Trophoblast cell (in vitro differentiated cells and primary cell): ENCODE results near the gene NLRX1.

Experiments
- DNase-seq, 2 donors: peaks; one replicate each; pipeline ENCODE4 v3.0.0-alpha.2; 2016
- H2AFZ ChIP-seq: 2 replicates; pipeline ENCODE4 v1.6.1; 2013; ENCODE audit warnings: low read length, moderate library complexity, mild to moderate bottlenecking; ENCODE audit not compliant: insufficient read depth, poor library complexity
- H2AK5ac ChIP-seq: 2 replicates; pipeline ENCODE4 v1.6.1; 2013; ENCODE audit warnings: mild to moderate bottlenecking, low read length
- H2BK120ac ChIP-seq: 2 replicates; pipeline ENCODE4 v1.6.1; 2013; ENCODE audit warnings: low read length, mild to moderate bottlenecking, moderate library complexity; ENCODE audit not compliant: insufficient read depth, poor library complexity
- H2BK12ac ChIP-seq: 2 replicates; pipeline ENCODE4 v1.6.1; 2013; ENCODE audit warnings: mild to moderate bottlenecking, low read length, moderate library complexity
- H2BK5ac ChIP-seq: 2 replicates; pipeline ENCODE4 v1.6.1; 2013; ENCODE audit warnings: low read length, low read depth, moderate library complexity, mild to moderate bottlenecking; ENCODE audit not compliant: poor library complexity
- H3K14ac ChIP-seq: 2 replicates; pipeline ENCODE4 v1.6.1; 2013; ENCODE audit warnings: mild to moderate bottlenecking, low read length
- H3K18ac ChIP-seq: 2 replicates; pipeline ENCODE4 v1.6.1; 2013; ENCODE audit warnings: mild to moderate bottlenecking, low read length
- H3K23ac ChIP-seq: 2 replicates; pipeline ENCODE4 v1.6.1; 2013; ENCODE audit warnings: low read length
- H3K27ac ChIP-seq: 2 replicates; pipeline ENCODE4 v1.5.1; 2013; ENCODE audit warnings: low read depth, mild to moderate bottlenecking, inconsistent platforms, low read length, moderate library complexity
- H3K27me3 ChIP-seq: 2 replicates; pipeline ENCODE4 v1.6.1; 2013; ENCODE audit warnings: inconsistent platforms, mild to moderate bottlenecking, low read length, moderate library complexity; ENCODE audit not compliant: insufficient read depth
- H3K36me3 ChIP-seq, 2 experiments: 1 replicate in 1 of 2; 2 replicates in 1 of 2; pipeline ENCODE4 v1.6.1; 2013; ENCODE audit warnings: low read length in 2 of 2, mild to moderate bottlenecking in 2 of 2, moderate library complexity in 1 of 2; ENCODE audit not compliant: insufficient read depth in 2 of 2, control insufficient read depth in 1 of 2
- H3K4ac ChIP-seq: 2 replicates; pipeline ENCODE4 v1.6.1; 2013; ENCODE audit warnings: low read depth, mild to moderate bottlenecking, low read length, moderate library complexity
- H3K4me1 ChIP-seq, 2 experiments: 1 replicate in 1 of 2; 2 replicates in 1 of 2; pipeline ENCODE4 v1.6.1; 2013; ENCODE audit warnings: low read length in 2 of 2, mild to moderate bottlenecking in 2 of 2, moderate library complexity in 1 of 2; ENCODE audit not compliant: insufficient read depth in 2 of 2, control insufficient read depth in 1 of 2
- H3K4me2 ChIP-seq: 2 replicates; pipeline ENCODE4 v1.6.1; 2013; ENCODE audit warnings: inconsistent platforms, mild to moderate bottlenecking, low read length, moderate library complexity
- H3K4me3 ChIP-seq: 2 replicates; pipeline ENCODE4 v1.5.1; 2013; ENCODE audit warnings: mild to moderate bottlenecking, low read depth, low read length, inconsistent platforms
- H3K79me1 ChIP-seq: one replicate; pipeline ENCODE4 v1.6.1; 2013; ENCODE audit warnings: low read length
- H3K79me2 ChIP-seq: 2 replicates; pipeline ENCODE4 v1.6.1; 2013; ENCODE audit warnings: low read length, mild to moderate bottlenecking; ENCODE audit not compliant: control insufficient read depth, insufficient read depth, poor library complexity
- H3K9ac ChIP-seq: 2 replicates; pipeline ENCODE4 v1.6.1; 2013; ENCODE audit warnings: mild to moderate bottlenecking, low read length
- H3K9me3 ChIP-seq: 2 replicates; pipeline ENCODE4 v1.6.1; 2013; ENCODE audit warnings: low read depth, mild to moderate bottlenecking, control low read depth, inconsistent platforms, low read length; ENCODE audit not compliant: insufficient read depth
- H4K12ac ChIP-seq: 2 replicates; pipeline ENCODE4 v1.6.1; 2013; ENCODE audit warnings: low read depth, mild to moderate bottlenecking, low read length, moderate library complexity
- H4K8ac ChIP-seq: 2 replicates; pipeline ENCODE4 v1.6.1; 2013; ENCODE audit warnings: low read depth, mild to moderate bottlenecking, low read length, moderate library complexity
- H4K91ac ChIP-seq: one replicate; pipeline ENCODE4 v1.6.1; 2013; ENCODE audit warnings: low read depth, mild to moderate bottlenecking, low read length, moderate library complexity
- WGBS: extraction: QIAGEN DNeasy Blood & Tissue Kit; methylation state at CpG from one replicate; pipeline ENCODE4 v1.1.7; 2013; ENCODE audit warnings: missing lambda C conversion rate; ENCODE audit not compliant: insufficient read length, insufficient coverage; ENCODE audit errors: extremely low coverage; 5-methylcytosine and 5-hydroxymethylcytosine counted together

The NLRX1 gene

DNA sequence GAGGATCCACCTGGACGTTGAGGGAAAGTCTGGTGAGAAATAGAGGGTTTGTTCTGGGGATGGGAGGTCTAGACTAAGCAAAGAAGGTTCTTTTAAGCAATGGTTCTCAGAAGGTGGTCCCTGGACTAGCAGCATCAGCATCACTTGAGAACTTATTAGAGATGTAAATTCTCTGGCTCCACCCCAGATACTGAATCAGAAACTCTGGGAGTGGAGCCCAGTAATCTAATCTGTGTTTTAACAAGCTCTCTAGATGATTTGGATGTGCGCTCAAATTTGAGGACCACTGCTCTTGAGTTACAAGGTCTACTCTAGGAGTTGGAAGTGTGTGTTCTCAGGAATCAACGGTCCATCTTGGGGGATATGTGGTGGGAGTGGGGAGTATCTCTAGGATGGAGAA, 23.0 kb upstream of the NLRX1 start:
- no peak overlapping the region for H2BK12ac ChIP-seq
- H2BK120ac ChIP-seq: no peak overlapping the region
- no peak overlapping the region for H2BK5ac ChIP-seq
- H3K4me3 ChIP-seq: no peak overlapping the region
- H3K4me1 ChIP-seq: peaks cover 10 to 15% of the 10 kb centered on the region in 2 experiments
- H3K23ac ChIP-seq: no peak overlapping the region
- H3K27ac ChIP-seq: no peak overlapping the region
- H3K36me3 ChIP-seq: no peaks in the 10 kb centered on the region
- no peak overlapping the region for H4K12ac ChIP-seq
- no peak overlapping the region for H3K9ac ChIP-seq
- WGBS: no CpG with 5 or more reads among the region's 3 CpGs
- H3K4ac ChIP-seq: no peak overlapping the region
- no peaks in the 10 kb centered on the region for H3K79me1 ChIP-seq
- H3K4me2 ChIP-seq: no peak overlapping the region
- DNase-seq: no peak
- H3K14ac ChIP-seq: no peak overlapping the region
- no peaks in the 10 kb centered on the region for H3K79me2 ChIP-seq
- H2AFZ ChIP-seq: no peak overlapping the region
- no peak overlapping the region for H4K91ac ChIP-seq
- H3K9me3 ChIP-seq: peaks cover 3% of the 10 kb centered on the region
- no peak overlapping the region for H2AK5ac ChIP-seq
- no peak overlapping the region for H3K18ac ChIP-seq
- H4K8ac ChIP-seq: no peak overlapping the region
- peaks cover 31% of the 10 kb centered on the region for H3K27me3 ChIP-seq

DNA sequence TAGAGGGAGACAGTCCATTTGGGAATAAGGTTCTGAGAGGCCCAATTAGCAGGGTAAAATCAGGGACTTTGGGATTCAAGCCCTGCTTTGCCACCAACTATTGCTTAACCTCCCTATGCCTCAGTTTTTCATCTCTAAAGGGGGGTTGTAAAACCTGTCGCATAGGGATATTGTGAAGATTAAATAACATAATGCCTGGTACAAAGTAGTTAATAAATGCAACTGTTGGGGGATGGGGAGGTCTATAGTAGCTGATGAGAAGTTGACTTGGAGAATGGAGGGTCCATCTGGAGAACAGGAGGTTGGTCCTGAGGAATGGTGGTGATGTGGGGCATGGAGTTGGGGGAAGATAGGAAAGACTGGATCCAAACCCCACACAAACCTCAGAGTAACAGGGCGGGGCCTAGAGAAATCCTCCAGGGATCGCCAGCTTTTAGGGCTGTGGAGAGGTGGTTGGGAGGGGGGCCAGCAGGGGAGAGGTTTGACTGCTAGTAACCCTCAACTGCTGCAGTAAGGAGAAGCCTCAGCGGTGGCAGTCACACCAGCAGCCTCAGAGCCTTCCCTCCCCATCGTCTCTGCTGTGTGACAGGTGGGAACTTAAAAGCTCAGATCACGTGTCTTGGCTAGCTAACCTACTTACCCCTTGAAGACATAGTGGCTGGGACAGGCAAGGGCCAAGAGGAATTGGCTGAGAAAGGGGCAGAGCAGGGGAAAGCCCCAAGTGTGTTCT, 20.8 kb upstream of the NLRX1 start:
- no peak overlapping the region for H2AFZ ChIP-seq
- no peak overlapping the region for H3K4me3 ChIP-seq
- no peak overlapping the region for H3K14ac ChIP-seq
- peaks cover 3% of the 10 kb centered on the region for H3K9me3 ChIP-seq
- no peak overlapping the region for H4K12ac ChIP-seq
- H3K79me2 ChIP-seq: no peaks in the 10 kb centered on the region
- H2BK12ac ChIP-seq: no peak overlapping the region
- no peak overlapping the region for H3K27ac ChIP-seq
- no peak overlapping the region for H4K8ac ChIP-seq
- H3K4me2 ChIP-seq: no peak overlapping the region
- DNase-seq: no peak
- H4K91ac ChIP-seq: no peak overlapping the region
- no peak overlapping the region for H3K18ac ChIP-seq
- no peak overlapping the region for H3K23ac ChIP-seq
- peaks cover 10 to 15% of the 10 kb centered on the region in 2 experiments for H3K4me1 ChIP-seq
- no peaks in the 10 kb centered on the region for H3K79me1 ChIP-seq
- no peak overlapping the region for H3K9ac ChIP-seq
- no peak overlapping the region for H3K4ac ChIP-seq
- no peak overlapping the region for H2BK120ac ChIP-seq
- no peak overlapping the region for H2AK5ac ChIP-seq
- WGBS: no CpG with 5 or more reads among the region's 6 CpGs
- H2BK5ac ChIP-seq: no peak overlapping the region
- no peaks in the 10 kb centered on the region for H3K36me3 ChIP-seq
- H3K27me3 ChIP-seq: peaks cover 36% of the 10 kb centered on the region

DNA sequence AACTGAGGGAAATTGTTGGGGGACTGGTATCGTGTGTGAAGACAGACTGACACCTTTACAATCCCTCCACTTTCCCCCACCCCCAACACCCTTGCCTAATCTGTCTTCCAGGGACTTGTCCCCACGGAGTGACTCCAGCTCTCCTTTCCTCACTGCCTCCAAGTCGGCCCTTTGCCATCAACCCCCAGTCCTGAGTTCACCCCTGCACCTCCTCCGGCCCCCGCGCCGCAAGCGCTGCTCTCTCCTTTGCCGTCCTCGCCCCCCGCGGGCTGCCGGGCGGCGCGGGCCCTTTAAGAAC, 19.9 kb upstream of the NLRX1 start:
- Histone ChIP-seq H4K8ac (no peak overlapping the region), H2AFZ (peak overlapping the region; percentile 56), H3K27ac (no peak overlapping the region), H3K79me1 (no peaks in the 10 kb centered on the region), H3K18ac (no peak overlapping the region), H3K4me3 (peak overlapping the region; percentile 65), H2BK5ac (no peak overlapping the region), H3K4ac (no peak overlapping the region), H3K4me1 (peaks cover 10 to 15% of the 10 kb centered on the region in 2 experiments), H3K4me2 (peak overlapping the region; percentile 77), H3K23ac (no peak overlapping the region), H2BK12ac (no peak overlapping the region), H2AK5ac (no peak overlapping the region), H3K9ac (no peak overlapping the region), H3K9me3 (peaks cover 3% of the 10 kb centered on the region), H4K12ac (no peak overlapping the region), H3K79me2 (no peaks in the 10 kb centered on the region), H2BK120ac (no peak overlapping the region), H3K27me3 (peaks cover 36% of the 10 kb centered on the region), H3K14ac (no peak overlapping the region), H3K36me3 (no peaks in the 10 kb centered on the region), H4K91ac (no peak overlapping the region)
- DNase-seq: no peak
- no CpG with 5 or more reads among the region's 16 CpGs for WGBS

DNA sequence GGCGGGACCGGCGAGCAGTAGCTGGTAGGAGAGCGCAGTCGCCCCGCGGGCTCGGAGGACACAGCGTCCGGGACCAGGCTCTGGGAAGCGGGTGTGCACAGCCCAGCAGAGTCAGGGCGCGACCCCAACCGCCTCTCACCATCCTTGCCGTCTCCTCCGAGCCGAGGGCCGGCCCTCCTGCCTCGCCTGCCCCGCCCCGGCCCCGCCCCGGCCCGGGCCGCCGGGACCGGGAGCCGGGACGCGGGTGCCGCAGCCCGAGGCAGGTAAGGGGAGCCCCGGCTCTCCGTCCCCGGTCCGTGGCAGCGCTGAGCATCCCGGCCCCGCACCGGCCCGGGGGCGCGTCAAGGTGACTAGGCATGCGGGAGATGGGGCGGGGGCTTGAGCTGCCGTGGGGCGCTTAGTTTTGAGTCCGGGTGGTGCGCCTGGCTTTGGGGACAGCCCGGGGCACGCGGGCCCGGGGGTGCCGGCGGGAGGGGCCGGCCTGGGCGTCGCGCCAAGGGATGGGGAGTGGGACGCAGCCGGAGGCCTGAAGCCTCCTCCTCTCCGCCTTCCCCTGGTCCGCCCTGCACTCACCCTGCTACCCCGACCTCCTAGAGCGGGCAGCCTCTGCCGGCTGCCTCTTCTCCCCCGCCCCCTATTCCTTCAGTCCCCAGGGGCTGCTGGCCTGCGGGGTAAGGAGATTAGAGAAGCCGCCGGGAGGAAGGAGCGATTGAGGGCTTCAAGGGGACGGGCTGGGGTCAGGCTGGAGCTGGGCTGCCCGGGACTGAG, 19.3 kb upstream of the NLRX1 start, which contains the start of gene ABCG4:
TSS of gene ABCG4 (plus strand) at position 35 of the 768 bp plus-strand sequence. CDS start 914 bp downstream, outside the sequence.
- no CpG with 5 or more reads among the region's 73 CpGs for WGBS
- no peak within 1 kb of the TSS for H3K9ac ChIP-seq
- H3K27me3 ChIP-seq: peaks cover 36% of the 10 kb centered on the region
- H3K4me1 ChIP-seq: peaks cover 10 to 15% of the 10 kb centered on the region in 2 experiments
- no peak within 1 kb of the TSS for H3K14ac ChIP-seq
- H3K4me3 ChIP-seq: peak within 1 kb of the TSS; percentile 65
- H3K36me3 ChIP-seq: no peaks in the 10 kb centered on the region
- H3K79me1 ChIP-seq: no peaks in the 10 kb centered on the region
- no peak within 1 kb of the TSS for H2AK5ac ChIP-seq
- peak within 1 kb of the TSS; percentile 77 for H3K4me2 ChIP-seq
- no peak within 1 kb of the TSS for H3K18ac ChIP-seq
- H3K9me3 ChIP-seq: peaks cover 3% of the 10 kb centered on the region
- no peak within 1 kb of the TSS for H3K23ac ChIP-seq
- H3K4ac ChIP-seq: no peak within 1 kb of the TSS
- DNase-seq: peak in 1 of 2 donors; percentile 14
- H2BK120ac ChIP-seq: no peak within 1 kb of the TSS
- no peak within 1 kb of the TSS for H3K27ac ChIP-seq
- H2BK12ac ChIP-seq: no peak within 1 kb of the TSS
- H4K91ac ChIP-seq: no peak within 1 kb of the TSS
- no peak within 1 kb of the TSS for H4K8ac ChIP-seq
- H4K12ac ChIP-seq: no peak within 1 kb of the TSS
- no peaks in the 10 kb centered on the region for H3K79me2 ChIP-seq
- peak within 1 kb of the TSS; percentile 56 for H2AFZ ChIP-seq
- no peak within 1 kb of the TSS for H2BK5ac ChIP-seq
